Breast epithelium (tissue), 4 donors: Measurements from ENCODE around the gene GPLD1. TPM values are rescaled to one million over a fixed set of nuclear protein-coding genes. Genes with fewer than 3 reads are reported as not detected.

Experiments
- DNase-seq, 2 donors: peaks; one replicate each; pipeline ENCODE4 v3.0.0-alpha.2; 2019; ENCODE audit warnings: low spot score in 2 of 2
- H3K27ac ChIP-seq, 2 donors: fragments of 200-600 bp; sonication (generic) in 1 of 2; one replicate each; pipeline ENCODE4 v1.5.1; 2016 to 2019; ENCODE audit warnings: mild to moderate bottlenecking in 1 of 2
- H3K27me3 ChIP-seq, 2 donors: fragments of 200-600 bp; sonication (generic) in 1 of 2; one replicate each; pipeline versions ENCODE4 v1.5.1 to v1.6.0; 2017 to 2019; ENCODE audit warnings: control low read depth in 1 of 2, mild to moderate bottlenecking in 1 of 2
- H3K36me3 ChIP-seq: fragments of 200-600 bp; one replicate; pipeline ENCODE4 v1.5.1; 2019
- H3K4me1 ChIP-seq, 2 donors: fragments of 200-600 bp; sonication (generic); one replicate each; pipeline ENCODE4 v1.5.1; 2016 to 2019; ENCODE audit warnings: control low read depth in 1 of 2
- H3K4me3 ChIP-seq, 3 donors: fragments of 200-600 bp; sonication (generic); 1 replicate in 2 of 3; 2 replicates in 1 of 3; pipeline ENCODE4 v1.5.1; 2016 to 2019; ENCODE audit warnings: mild to moderate bottlenecking in 3 of 3, moderate library complexity in 2 of 3
- H3K9me3 ChIP-seq, 2 donors: fragments of 200-600 bp; sonication (generic) in 1 of 2; one replicate each; pipeline ENCODE4 v1.5.1; 2016 to 2019; ENCODE audit warnings: control low read depth in 1 of 2
- POLR2A ChIP-seq: fragments of 450-650 bp; IDR thresholded peaks from one replicate; pipeline ENCODE4 v1.6.1; 2016; ENCODE audit warnings: antibody characterized with exemption, mild to moderate bottlenecking, moderate library complexity
- POLR2AphosphoS5 ChIP-seq, 3 donors: sonication (generic); formaldehyde crosslinking; IDR thresholded peaks; one replicate each; pipeline ENCODE4 v1.6.1; 2017; ENCODE audit warnings: antibody characterized with exemption in 3 of 3
- intact Hi-C: fragments of 100-400 bp; cut with DNase I; formaldehyde crosslinking; loops from one replicate; pipeline ENCODE4 v1.15.1; 2023; ENCODE audit warnings: low total_unique reads
- total RNA-seq, 3 donors: library from RNA; depleted of rRNA; stranded (reverse); fragments of >200 nt; gene quantifications; one replicate each; pipeline ENCODE4 v1.1.0, GENCODE V29; 2016
- TF ChIP-seq, protein P1 (sequence below), 3 donors: fragments of 450-650 bp; IDR thresholded peaks; one replicate each; pipeline ENCODE4 v1.5.1; 2016 to 2017; ENCODE audit warnings: antibody characterized with exemption in 3 of 3, mild to moderate bottlenecking in 3 of 3, moderate library complexity in 3 of 3

The GPLD1 gene
- total RNA-seq, 3 donors from 2014 or later, result 1.3 to 7.7 (median 2.5) TPM

GRCh38 chr6:24497254-24497970, 8.0 kb upstream of the GPLD1 start:
- DNase-seq, result no peak
- Histone ChIP-seq H3K36me3 (no peaks in the 10 kb centered on the region), H3K9me3 (no peaks in the 10 kb centered on the region), H3K4me3 (no peak overlapping the region), H3K27me3 (no peaks in the 10 kb centered on the region), H3K4me1 (no peaks in the 10 kb centered on the region), H3K27ac (no peak overlapping the region)
- intact Hi-C loops, result no loop called here
- TF ChIP-seq POLR2AphosphoS5 (IDR thresholded peaks at IDR 0.05) (no peak), POLR2A (no peak)
- TF ChIP-seq, protein P1, sequence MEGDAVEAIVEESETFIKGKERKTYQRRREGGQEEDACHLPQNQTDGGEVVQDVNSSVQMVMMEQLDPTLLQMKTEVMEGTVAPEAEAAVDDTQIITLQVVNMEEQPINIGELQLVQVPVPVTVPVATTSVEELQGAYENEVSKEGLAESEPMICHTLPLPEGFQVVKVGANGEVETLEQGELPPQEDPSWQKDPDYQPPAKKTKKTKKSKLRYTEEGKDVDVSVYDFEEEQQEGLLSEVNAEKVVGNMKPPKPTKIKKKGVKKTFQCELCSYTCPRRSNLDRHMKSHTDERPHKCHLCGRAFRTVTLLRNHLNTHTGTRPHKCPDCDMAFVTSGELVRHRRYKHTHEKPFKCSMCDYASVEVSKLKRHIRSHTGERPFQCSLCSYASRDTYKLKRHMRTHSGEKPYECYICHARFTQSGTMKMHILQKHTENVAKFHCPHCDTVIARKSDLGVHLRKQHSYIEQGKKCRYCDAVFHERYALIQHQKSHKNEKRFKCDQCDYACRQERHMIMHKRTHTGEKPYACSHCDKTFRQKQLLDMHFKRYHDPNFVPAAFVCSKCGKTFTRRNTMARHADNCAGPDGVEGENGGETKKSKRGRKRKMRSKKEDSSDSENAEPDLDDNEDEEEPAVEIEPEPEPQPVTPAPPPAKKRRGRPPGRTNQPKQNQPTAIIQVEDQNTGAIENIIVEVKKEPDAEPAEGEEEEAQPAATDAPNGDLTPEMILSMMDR (IDR thresholded peaks at IDR 0.05), result no peak

DNA sequence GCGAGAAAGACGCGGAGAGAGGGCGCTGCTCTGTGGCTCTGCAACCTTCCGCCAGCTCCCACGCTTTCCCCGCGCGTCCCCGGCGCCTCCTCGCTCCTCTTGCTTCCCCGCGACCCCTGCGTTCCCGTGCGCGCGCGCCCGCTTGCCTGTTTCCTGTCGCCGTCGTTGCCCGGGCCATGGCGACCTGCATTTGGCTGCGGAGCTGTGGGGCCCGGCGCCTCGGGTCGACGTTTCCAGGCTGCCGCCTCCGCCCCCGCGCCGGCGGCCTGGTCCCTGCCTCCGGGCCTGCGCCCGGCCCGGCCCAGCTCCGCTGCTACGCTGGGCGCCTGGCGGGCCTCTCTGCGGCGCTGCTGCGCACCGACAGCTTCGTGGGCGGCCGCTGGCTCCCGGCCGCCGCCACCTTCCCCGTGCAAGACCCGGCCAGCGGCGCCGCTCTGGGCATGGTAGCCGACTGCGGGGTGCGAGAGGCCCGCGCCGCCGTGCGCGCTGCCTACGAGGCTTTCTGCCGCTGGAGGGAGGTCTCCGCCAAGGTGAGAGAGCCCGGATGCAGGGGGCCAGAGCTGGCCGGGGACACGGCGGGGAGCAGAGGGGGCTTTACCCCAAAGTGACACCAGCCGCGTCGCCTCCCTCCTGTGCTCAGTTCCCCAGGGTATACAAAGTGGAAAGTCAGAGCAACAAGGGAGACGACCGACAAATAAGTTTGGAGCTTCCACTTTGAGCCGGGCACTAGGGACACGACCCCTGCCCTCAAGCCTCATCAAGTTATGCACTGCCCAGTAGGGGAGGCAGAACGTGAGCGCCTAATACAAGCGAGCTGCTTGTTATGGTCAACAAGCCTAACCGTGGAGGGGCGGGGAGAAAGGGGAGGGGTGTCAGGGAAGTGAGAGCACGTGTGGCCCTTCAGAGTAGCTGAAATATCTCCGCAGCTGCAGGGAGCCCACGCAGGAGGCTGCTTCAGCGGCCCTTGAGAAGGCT, 5.7 kb upstream of the GPLD1 start, which contains the start of gene ALDH5A1:
Gene ALDH5A1 (plus strand): TSS at position 149 of the 975 bp plus-strand sequence. CDS start 28 bp downstream, at position 177.
- peak; percentile 37 to 68 for DNase-seq
- Histone ChIP-seq H3K27ac (peak within 1 kb of the TSS; percentile 67 to 71), H3K4me1 (no peaks in the 10 kb centered on the region), H3K9me3 (no peaks in the 10 kb centered on the region), H3K4me3 (peak within 1 kb of the TSS; percentile 55 to 82 (median 70)), H3K27me3 (no peaks in the 10 kb centered on the region), H3K36me3 (no peaks in the 10 kb centered on the region)
- intact Hi-C loops, result no loop called here
- TF ChIP-seq, protein P1 (IDR thresholded peaks at IDR 0.05), result no peak
- TF ChIP-seq POLR2A, result no peak

GRCh38 chr6:24493945-24494820, 4.8 kb upstream of the GPLD1 start:
- H3K27ac ChIP-seq, result peak overlapping the region; percentile 67 to 71
- TF ChIP-seq, protein P1 (IDR thresholded peaks at IDR 0.05), result no peak
- TF ChIP-seq POLR2A, result no peak
- no peak for TF ChIP-seq POLR2AphosphoS5 (IDR thresholded peaks at IDR 0.05)
- intact Hi-C loops, result no loop called here
- H3K4me1 ChIP-seq, result no peaks in the 10 kb centered on the region
- DNase-seq, result no peak
- no peaks in the 10 kb centered on the region for H3K36me3 ChIP-seq
- peak overlapping the region; percentile 55 to 82 (median 70) for H3K4me3 ChIP-seq
- H3K27me3 ChIP-seq, result no peaks in the 10 kb centered on the region
- no peaks in the 10 kb centered on the region for H3K9me3 ChIP-seq

- intact Hi-C loops, result no loop called here
- Histone ChIP-seq H3K4me3 (no peak overlapping the region), H3K27ac (no peak overlapping the region), H3K9me3 (no peaks in the 10 kb centered on the region), H3K4me1 (no peaks in the 10 kb centered on the region), H3K27me3 (no peaks in the 10 kb centered on the region), H3K36me3 (no peaks in the 10 kb centered on the region)
- DNase-seq, result no peak
- TF ChIP-seq POLR2A (no peak), POLR2AphosphoS5 (IDR thresholded peaks at IDR 0.05) (no peak)
- TF ChIP-seq, protein P1 (IDR thresholded peaks at IDR 0.05), result no peak
Observed at GRCh38 chr6:24492475-24492874, 3.1 kb upstream of the GPLD1 start.
